Panc1 (cell line): ENCODE data around the gene LIPF.
"Not testable (repeated sequence)": the region's sequence is repeated elsewhere in the genome, so short reads cannot be mapped to it uniquely, and the experiment has no call there.

Experiments
- CTCF ChIP-seq: fragments of 450-650 bp; IDR thresholded peaks from 2 replicates; pipeline ENCODE4 v1.5.1; 2017; ENCODE audit warnings: mild to moderate bottlenecking
- POLR2AphosphoS5 ChIP-seq: IDR thresholded peaks from 2 replicates; pipeline ENCODE4 v1.6.1; 2012; ENCODE audit warnings: mild to moderate bottlenecking, low read depth, low read length, moderate library complexity
- REST ChIP-seq, 2 experiments: IDR thresholded peaks; 2 replicates each; pipeline ENCODE4 v1.6.1; 2011 to 2012; ENCODE audit warnings: low read depth in 2 of 2, control low read depth in 1 of 2, low read length in 1 of 2, mild to moderate bottlenecking in 1 of 2, moderate library complexity in 1 of 2; ENCODE audit not compliant: insufficient read depth in 1 of 2

GRCh38 chr10:88663153-88663552, 1.1 kb upstream of the LIPF start:
- TF ChIP-seq CTCF; POLR2AphosphoS5; REST (IDR thresholded peaks at IDR 0.05; ENCODE audit: insufficient read depth in 1 of 2, low read depth in 2 of 2, low read length in 1 of 2): not testable (repeated sequence)
